Measurements from ENCODE around the gene RNF114.
A peak's percentile ranks its signal among the peaks of the same experiment; 100 is the strongest.

The RNF114 gene

GRCh38 chr20:49901588-49901987 lies 34.6 kb upstream of the RNF114 start:
- H3K27ac Mint-ChIP-seq: no peak overlapping the region

GRCh38 chr20:49904440-49905214 lies 31.6 kb upstream of the RNF114 start:
- no peaks in the 10 kb centered on the region for H3K9me3 Mint-ChIP-seq
- peaks cover 36% of the 10 kb centered on the region for H3K36me3 Mint-ChIP-seq (ENCODE audit: low read depth)
- no peak for TF ChIP-seq CTCF (IDR thresholded peaks at IDR 0.05; ENCODE audit: unreplicated experiment in 3 of 3)
- H3K27ac Mint-ChIP-seq: no peak overlapping the region
- H3K4me1 Mint-ChIP-seq: peaks cover 4% of the 10 kb centered on the region
- no peak overlapping the region for H3K4me3 Mint-ChIP-seq
- no peaks in the 10 kb centered on the region for H3K27me3 Mint-ChIP-seq (ENCODE audit: low read depth)

More at GRCh38 chr20:49901588-49901987, 34.6 kb upstream of the RNF114 start:
- Mint-ChIP-seq H3K9me3 (no peaks in the 10 kb centered on the region), H3K27me3 (ENCODE audit: low read depth) (no peaks in the 10 kb centered on the region), H3K4me1 (peaks cover 5% of the 10 kb centered on the region), H3K4me3 (no peak overlapping the region), H3K36me3 (ENCODE audit: low read depth) (peaks cover 34% of the 10 kb centered on the region)
- TF ChIP-seq CTCF (IDR thresholded peaks at IDR 0.05; ENCODE audit: unreplicated experiment in 3 of 3): no peak

GRCh38 chr20:49905415-49906091 lies 30.6 kb upstream of the RNF114 start:
- H3K36me3 Mint-ChIP-seq (ENCODE audit: low read depth): peaks cover 36% of the 10 kb centered on the region
- H3K4me1 Mint-ChIP-seq: peaks cover 12% of the 10 kb centered on the region
- TF ChIP-seq CTCF (IDR thresholded peaks at IDR 0.05; ENCODE audit: unreplicated experiment in 3 of 3): no peak
- no peak overlapping the region for H3K4me3 Mint-ChIP-seq
- peak overlapping the region in 1 of 3 experiments; percentile 21 for H3K27ac Mint-ChIP-seq
- no peaks in the 10 kb centered on the region for H3K9me3 Mint-ChIP-seq
- H3K27me3 Mint-ChIP-seq (ENCODE audit: low read depth): no peaks in the 10 kb centered on the region

GRCh38 chr20:49906101-49906604 lies 30.0 kb upstream of the RNF114 start:
- H3K4me3 Mint-ChIP-seq: no peak overlapping the region
- peaks cover 36% of the 10 kb centered on the region for H3K36me3 Mint-ChIP-seq (ENCODE audit: low read depth)
- no peaks in the 10 kb centered on the region for H3K9me3 Mint-ChIP-seq
- H3K27me3 Mint-ChIP-seq (ENCODE audit: low read depth): no peaks in the 10 kb centered on the region
- no peak overlapping the region for H3K27ac Mint-ChIP-seq
- TF ChIP-seq CTCF (IDR thresholded peaks at IDR 0.05; ENCODE audit: unreplicated experiment in 3 of 3): no peak
- peaks cover 12% of the 10 kb centered on the region for H3K4me1 Mint-ChIP-seq

- peaks cover 36% of the 10 kb centered on the region for H3K36me3 Mint-ChIP-seq (ENCODE audit: low read depth)
Measured at GRCh38 chr20:49906615-49907154, 29.5 kb upstream of the RNF114 start.

More at GRCh38 chr20:49906615-49907154, 29.5 kb upstream of the RNF114 start:
- H3K4me3 Mint-ChIP-seq: no peak overlapping the region
- no peak overlapping the region for H3K27ac Mint-ChIP-seq
- no peak for TF ChIP-seq CTCF (IDR thresholded peaks at IDR 0.05; ENCODE audit: unreplicated experiment in 3 of 3)
- H3K27me3 Mint-ChIP-seq (ENCODE audit: low read depth): no peaks in the 10 kb centered on the region
- no peaks in the 10 kb centered on the region for H3K9me3 Mint-ChIP-seq
- H3K4me1 Mint-ChIP-seq: peaks cover 12% of the 10 kb centered on the region

All from nephron (organoid).